Neuron (in vitro differentiated cells): ENCODE data around the gene AOPEP.

ENCODE experiments used
- H2AFZ ChIP-seq: one replicate; pipeline ENCODE4 v1.6.1; 2013; ENCODE audit warnings: low read depth, mild to moderate bottlenecking, inconsistent platforms, low read length, moderate library complexity
- H3K27me3 ChIP-seq: one replicate; pipeline ENCODE4 v1.6.1; 2013; ENCODE audit warnings: low read length; ENCODE audit not compliant: insufficient read depth
- H3K36me3 ChIP-seq: one replicate; pipeline ENCODE4 v1.6.1; 2013; ENCODE audit warnings: low read length; ENCODE audit not compliant: insufficient read depth
- H3K4me1 ChIP-seq: one replicate; pipeline ENCODE4 v1.6.1; 2013; ENCODE audit warnings: low read length; ENCODE audit not compliant: insufficient read depth
- H3K4me3 ChIP-seq: 2 replicates; pipeline ENCODE4 v1.5.1; 2013; ENCODE audit warnings: mild to moderate bottlenecking, low read length, moderate library complexity
- H3K9me3 ChIP-seq: one replicate; pipeline ENCODE4 v1.6.1; 2013; ENCODE audit warnings: low read length

Gene AOPEP

DNA sequence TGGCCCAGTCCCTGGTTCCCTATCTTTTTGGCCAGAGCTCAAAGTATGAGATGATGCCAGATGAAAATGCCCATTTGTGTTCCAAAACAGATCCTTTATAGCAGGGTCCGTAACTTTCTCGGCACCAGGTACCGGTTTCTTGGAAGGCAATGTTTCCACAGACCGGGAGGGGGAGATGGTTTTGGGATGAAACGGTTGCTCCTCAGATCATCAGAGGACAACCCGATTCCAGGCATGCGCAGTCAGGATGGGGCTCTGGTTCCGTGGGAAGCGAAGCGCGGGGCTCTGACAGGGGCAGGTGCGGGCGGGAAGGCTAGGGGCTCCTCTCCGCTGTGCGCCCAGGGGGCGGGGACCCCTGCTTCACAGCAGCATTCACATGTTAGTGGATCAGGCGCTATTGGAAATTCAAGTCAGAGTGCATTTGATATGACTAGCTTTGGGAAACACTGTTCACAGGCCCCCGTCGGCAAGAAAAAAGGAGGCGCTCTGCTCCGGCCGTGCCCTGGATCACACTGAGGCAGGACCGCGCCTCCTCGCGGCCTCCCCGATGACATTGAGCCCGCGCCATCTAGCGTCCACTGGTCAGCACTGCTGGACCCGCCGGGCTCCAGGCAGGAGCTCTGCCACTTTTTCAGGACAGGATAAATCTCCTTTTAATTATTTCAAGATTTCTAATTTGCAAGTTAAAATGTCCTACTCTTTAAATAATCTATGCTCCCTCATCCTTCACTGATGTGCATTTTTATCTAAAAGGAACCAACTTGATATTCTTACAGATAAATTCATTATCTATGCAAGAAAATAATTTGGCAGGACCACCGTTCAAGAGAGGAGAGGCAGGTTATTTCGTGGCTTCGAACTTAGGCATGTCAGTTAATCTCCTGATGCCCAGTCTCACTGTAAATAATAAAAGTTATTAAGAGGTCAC lies 401.0 kb downstream of the AOPEP start:
- Histone ChIP-seq H3K4me3 (no peak overlapping the region), H3K27me3 (no peaks in the 10 kb centered on the region), H3K9me3 (no peaks in the 10 kb centered on the region), H2AFZ (no peak overlapping the region), H3K36me3 (no peaks in the 10 kb centered on the region), H3K4me1 (peaks cover 42% of the 10 kb centered on the region)

DNA sequence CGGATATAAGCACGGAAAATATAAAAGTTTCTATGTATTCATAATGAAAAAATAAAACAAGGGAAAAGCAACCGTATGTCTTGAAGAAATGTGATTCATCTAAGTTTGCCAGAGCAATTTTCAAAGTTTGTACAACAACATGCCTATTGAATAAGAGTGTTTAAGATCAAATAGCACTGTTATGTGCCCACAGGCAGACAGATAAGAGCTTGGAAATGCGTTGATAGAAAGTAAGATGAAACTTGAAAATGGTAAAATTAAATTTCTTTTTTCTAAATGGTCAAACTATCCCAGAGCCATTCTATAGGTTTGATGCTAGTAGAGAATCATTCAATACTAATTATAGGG lies 401.7 kb downstream of the AOPEP start:
- Histone ChIP-seq H3K27me3 (no peaks in the 10 kb centered on the region), H3K4me1 (peaks cover 43% of the 10 kb centered on the region), H2AFZ (no peak overlapping the region), H3K9me3 (no peaks in the 10 kb centered on the region), H3K36me3 (no peaks in the 10 kb centered on the region), H3K4me3 (no peak overlapping the region)

GRCh38 chr9:95129476-95130291 lies 403.2 kb downstream of the AOPEP start:
- Histone ChIP-seq H2AFZ (peak overlapping the region; percentile 48), H3K9me3 (no peaks in the 10 kb centered on the region), H3K4me3 (no peak overlapping the region), H3K36me3 (no peaks in the 10 kb centered on the region), H3K4me1 (peaks cover 36% of the 10 kb centered on the region), H3K27me3 (no peaks in the 10 kb centered on the region)

DNA sequence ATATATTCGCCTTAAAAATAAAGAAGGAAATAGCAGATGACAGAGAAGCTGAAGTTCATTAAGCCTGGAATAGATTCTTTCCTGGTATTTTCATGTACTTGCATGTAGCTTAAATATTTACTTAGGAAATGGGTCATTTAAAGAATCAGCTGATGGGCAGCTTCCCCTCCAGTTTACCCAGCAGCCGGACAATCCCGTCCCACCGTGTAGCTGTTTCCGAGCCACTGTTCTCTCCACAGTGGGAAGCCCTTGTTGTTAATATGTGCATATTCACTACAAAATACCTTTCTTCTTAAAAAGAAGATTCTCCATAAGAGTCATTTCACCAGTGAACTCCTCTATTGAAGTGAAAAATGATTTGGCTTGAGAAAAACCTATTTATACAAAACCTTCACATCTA lies 404.0 kb downstream of the AOPEP start:
- Histone ChIP-seq H3K36me3 (no peaks in the 10 kb centered on the region), H3K4me1 (peaks cover 35% of the 10 kb centered on the region), H3K9me3 (no peaks in the 10 kb centered on the region), H3K4me3 (no peak overlapping the region), H3K27me3 (no peaks in the 10 kb centered on the region), H2AFZ (peak overlapping the region; percentile 48)

GRCh38 chr9:95131023-95131943 lies 404.8 kb downstream of the AOPEP start:
- H3K27me3 ChIP-seq = no peaks in the 10 kb centered on the region
- H3K4me3 ChIP-seq = no peak overlapping the region
- no peaks in the 10 kb centered on the region for H3K9me3 ChIP-seq
- no peak overlapping the region for H2AFZ ChIP-seq
- H3K4me1 ChIP-seq = peaks cover 35% of the 10 kb centered on the region
- H3K36me3 ChIP-seq = no peaks in the 10 kb centered on the region

- Histone ChIP-seq H3K9me3 (no peaks in the 10 kb centered on the region), H3K4me1 (peaks cover 35% of the 10 kb centered on the region), H3K27me3 (no peaks in the 10 kb centered on the region), H2AFZ (no peak overlapping the region), H3K4me3 (no peak overlapping the region), H3K36me3 (no peaks in the 10 kb centered on the region)
These were observed 406.1 kb downstream of the AOPEP start for GRCh38 chr9:95132366-95133324.

DNA sequence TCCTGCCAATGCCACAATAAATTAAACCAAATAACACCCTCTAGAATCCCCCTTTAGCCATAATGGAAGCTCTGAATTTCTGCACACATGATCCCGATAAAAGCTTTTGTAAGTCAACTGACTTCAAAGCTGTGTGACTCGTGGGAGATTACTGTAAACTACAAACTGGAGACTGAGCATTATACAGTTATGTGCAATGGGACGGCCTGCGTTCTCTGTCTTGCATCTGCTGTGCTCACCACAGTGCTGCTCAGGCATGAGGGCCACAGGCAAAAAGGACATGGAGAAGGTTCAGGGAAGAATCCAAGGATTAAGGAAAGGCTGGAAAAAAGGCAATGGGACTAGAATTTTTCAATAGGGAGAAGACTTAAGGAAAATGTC lies 406.8 kb downstream of the AOPEP start:
- no peaks in the 10 kb centered on the region for H3K9me3 ChIP-seq
- H3K27me3 ChIP-seq = no peaks in the 10 kb centered on the region
- H3K4me3 ChIP-seq = no peak overlapping the region
- no peak overlapping the region for H2AFZ ChIP-seq
- H3K36me3 ChIP-seq = peaks cover 3% of the 10 kb centered on the region
- peaks cover 35% of the 10 kb centered on the region for H3K4me1 ChIP-seq

DNA sequence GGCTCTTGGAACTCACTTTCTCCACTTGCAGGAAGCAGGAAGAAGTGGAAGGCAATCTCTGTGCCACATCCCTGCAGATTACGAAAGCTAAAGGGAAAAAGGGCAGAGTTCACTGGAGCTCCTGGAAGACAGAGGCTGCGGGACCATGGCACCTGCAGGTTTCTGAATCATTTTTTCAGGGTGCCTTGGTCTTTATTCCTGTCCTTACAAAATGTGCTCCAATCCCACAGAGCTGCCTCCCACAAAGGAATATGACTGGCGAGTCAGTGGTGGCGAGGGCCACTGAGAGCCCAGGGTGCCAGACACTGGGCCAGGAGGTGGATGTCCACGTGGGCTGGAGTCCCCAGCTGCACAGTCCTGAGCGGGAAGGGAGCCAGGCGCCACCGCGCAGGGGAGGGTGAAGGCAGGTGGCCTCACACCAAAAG lies 408.0 kb downstream of the AOPEP start:
- Histone ChIP-seq H2AFZ (no peak overlapping the region), H3K36me3 (peaks cover 3% of the 10 kb centered on the region), H3K27me3 (no peaks in the 10 kb centered on the region), H3K4me1 (peaks cover 30% of the 10 kb centered on the region), H3K4me3 (no peak overlapping the region), H3K9me3 (no peaks in the 10 kb centered on the region)

GRCh38 chr9:95135756-95136155 lies 409.3 kb downstream of the AOPEP start:
- no peaks in the 10 kb centered on the region for H3K27me3 ChIP-seq
- peaks cover 3% of the 10 kb centered on the region for H3K36me3 ChIP-seq
- no peaks in the 10 kb centered on the region for H3K9me3 ChIP-seq
- H3K4me3 ChIP-seq = no peak overlapping the region
- H3K4me1 ChIP-seq = peaks cover 17% of the 10 kb centered on the region
- no peak overlapping the region for H2AFZ ChIP-seq
